Measurements from ENCODE around the gene KLHDC4.

KLHDC4 gene

GRCh38 chr16:87725596-87726235 is 40.1 kb downstream of the KLHDC4 start:
- peaks cover 3% of the 10 kb centered on the region for H3K4me1 ChIP-seq (ENCODE audit: low read depth, poor library complexity, severe bottlenecking)
- H3K4me2 ChIP-seq: no peak overlapping the region
- peaks cover 9% of the 10 kb centered on the region; the same call in 1 of the 2 replicates for H3K79me2 ChIP-seq (ENCODE audit: insufficient read depth, low read depth)
- H3K9ac ChIP-seq: no peak overlapping the region
- H2AFZ ChIP-seq (ENCODE audit: low read depth): no peak overlapping the region
- no peak for TF ChIP-seq CTCF (conservative IDR thresholded peaks at IDR 0.05; ENCODE audit: low read depth, low read length)
- H3K27me3 ChIP-seq (ENCODE audit: insufficient read depth, low read depth): no peaks in the 10 kb centered on the region
- no peaks in the 10 kb centered on the region for H4K20me1 ChIP-seq (ENCODE audit: insufficient read depth)
- no peak overlapping the region for H3K4me3 ChIP-seq (IDR thresholded peaks at IDR 0.05; ENCODE audit: insufficient read depth, low read depth, low read length)
- no peaks in the 10 kb centered on the region; the same call in 1 of the 2 replicates for H3K36me3 ChIP-seq (ENCODE audit: insufficient read depth)
- H3K27ac ChIP-seq: no peak overlapping the region

- peaks cover 9% of the 10 kb centered on the region; the same call in 1 of the 2 replicates for H3K79me2 ChIP-seq (ENCODE audit: insufficient read depth, low read depth)
- peaks cover 3% of the 10 kb centered on the region for H3K4me1 ChIP-seq (ENCODE audit: low read depth, poor library complexity, severe bottlenecking)
- no peak overlapping the region for H2AFZ ChIP-seq (ENCODE audit: low read depth)
- no peak for TF ChIP-seq CTCF (conservative IDR thresholded peaks at IDR 0.05; ENCODE audit: low read depth, low read length)
- no peaks in the 10 kb centered on the region for H3K27me3 ChIP-seq (ENCODE audit: insufficient read depth, low read depth)
- no peak overlapping the region for H3K27ac ChIP-seq
- H3K36me3 ChIP-seq (ENCODE audit: insufficient read depth): no peaks in the 10 kb centered on the region; the same call in 1 of the 2 replicates
- no peaks in the 10 kb centered on the region for H4K20me1 ChIP-seq (ENCODE audit: insufficient read depth)
- no peak overlapping the region for H3K4me2 ChIP-seq
- H3K9ac ChIP-seq: no peak overlapping the region
- no peak overlapping the region for H3K4me3 ChIP-seq (IDR thresholded peaks at IDR 0.05; ENCODE audit: insufficient read depth, low read depth, low read length)
Observed at GRCh38 chr16:87724490-87725291, 41.1 kb downstream of the KLHDC4 start.

- Histone ChIP-seq H3K27ac (no peak overlapping the region), H4K20me1 (ENCODE audit: insufficient read depth) (no peaks in the 10 kb centered on the region), H3K4me1 (ENCODE audit: low read depth, poor library complexity, severe bottlenecking) (peaks cover 3% of the 10 kb centered on the region), H3K27me3 (ENCODE audit: insufficient read depth, low read depth) (no peaks in the 10 kb centered on the region), H3K4me3 (IDR thresholded peaks at IDR 0.05; ENCODE audit: insufficient read depth, low read depth, low read length) (no peak overlapping the region), H2AFZ (ENCODE audit: low read depth) (no peak overlapping the region), H3K36me3 (ENCODE audit: insufficient read depth) (no peaks in the 10 kb centered on the region; the same call in 1 of the 2 replicates), H3K4me2 (no peak overlapping the region), H3K9ac (no peak overlapping the region), H3K79me2 (ENCODE audit: insufficient read depth, low read depth) (peaks cover 8% of the 10 kb centered on the region; the same call in 1 of the 2 replicates)
- no peak for TF ChIP-seq CTCF (conservative IDR thresholded peaks at IDR 0.05; ENCODE audit: low read depth, low read length)
Observed at GRCh38 chr16:87723226-87723623, 42.6 kb downstream of the KLHDC4 start.

- H3K4me2 ChIP-seq: no peak overlapping the region
- H3K36me3 ChIP-seq (ENCODE audit: insufficient read depth): no peaks in the 10 kb centered on the region
- H3K27ac ChIP-seq: no peak overlapping the region
Observed at GRCh38 chr16:87722590-87723225, 43.1 kb downstream of the KLHDC4 start.

More at GRCh38 chr16:87722590-87723225, 43.1 kb downstream of the KLHDC4 start:
- TF ChIP-seq CTCF (conservative IDR thresholded peaks at IDR 0.05; ENCODE audit: low read depth, low read length): no peak
- H4K20me1 ChIP-seq (ENCODE audit: insufficient read depth): no peaks in the 10 kb centered on the region
- no peaks in the 10 kb centered on the region for H3K27me3 ChIP-seq (ENCODE audit: insufficient read depth, low read depth)
- H3K79me2 ChIP-seq (ENCODE audit: insufficient read depth, low read depth): peaks cover 6% of the 10 kb centered on the region; the same call in 1 of the 2 replicates
- no peak overlapping the region for H3K4me3 ChIP-seq (IDR thresholded peaks at IDR 0.05; ENCODE audit: insufficient read depth, low read depth, low read length)
- H2AFZ ChIP-seq (ENCODE audit: low read depth): no peak overlapping the region
- H3K9ac ChIP-seq: no peak overlapping the region
- H3K4me1 ChIP-seq (ENCODE audit: low read depth, poor library complexity, severe bottlenecking): peaks cover 3% of the 10 kb centered on the region

Data from KMS-11 (cell line).